HL-60 (cell line): ENCODE measurements around the gene PLAGL1.

Experiments
- CTCF ChIP-seq: IDR thresholded peaks from one replicate; pipeline ENCODE4 v1.5.1; 2011; ENCODE audit warnings: low read length, control low read depth, inconsistent platforms; ENCODE audit not compliant: insufficient read depth
- POLR2AphosphoS5 ChIP-seq: IDR thresholded peaks from 2 replicates; pipeline ENCODE4 v1.6.1; 2012; ENCODE audit warnings: low read depth

- peak; percentile 86 for TF ChIP-seq CTCF
- no peak for TF ChIP-seq POLR2AphosphoS5
These were observed 5.4 kb upstream of the PLAGL1 start for GRCh38 chr6:144013486-144013909.
